Measurements from ENCODE around the gene EHBP1L1. TPM values are rescaled to one million over a fixed set of nuclear protein-coding genes. Genes with fewer than 3 reads are reported as not detected.

Gene EHBP1L1
- total and polyA plus RNA-seq, 2 of the 8 experiments (the other 6 are each of a cell fraction or from before 2014, with no cell fraction given), result 4.3 to 6.6 TPM

- TF ChIP-seq POLR2A (IDR thresholded peaks at IDR 0.05; ENCODE audit: control extremely low read depth in 1 of 2, low read depth in 2 of 2, low read length in 2 of 2), result no peak
- TF ChIP-seq JUN (IDR thresholded peaks at IDR 0.05; ENCODE audit: low read depth, low read length), result no peak
- no peak for TF ChIP-seq CTBP2 (IDR thresholded peaks at IDR 0.05; ENCODE audit: borderline replicate concordance, insufficient read depth, insufficient read length, low read length)
Observed at GRCh38 chr11:65595131-65595530, 19.3 kb downstream of the EHBP1L1 start (continued).
